ENCODE measurements around the gene GPR15LG.
A peak's percentile ranks its signal among the peaks of the same experiment; 100 is the strongest.

GPR15LG gene

GRCh38 chr10:84188815-84189214 lies 15.2 kb downstream of the GPR15LG start:
- H3K4me3 ChIP-seq (ENCODE audit: low read depth, low read length) = no peak overlapping the region
- no peak for DNase-seq (ENCODE audit: low read depth)

GRCh38 chr10:84190621-84191020 lies 17.0 kb downstream of the GPR15LG start:
- H3K4me3 ChIP-seq (ENCODE audit: low read depth, low read length) = no peak overlapping the region
- DNase-seq (ENCODE audit: low read depth) = no peak

GRCh38 chr10:84191106-84191505 lies 17.5 kb downstream of the GPR15LG start:
- DNase-seq (ENCODE audit: low read depth) = no peak

GRCh38 chr10:84193327-84193726 lies 19.7 kb downstream of the GPR15LG start:
- no peak for DNase-seq (ENCODE audit: low read depth)
- H3K4me3 ChIP-seq (ENCODE audit: low read depth, low read length) = no peak overlapping the region

More at GRCh38 chr10:84191106-84191505, 17.5 kb downstream of the GPR15LG start:
- H3K4me3 ChIP-seq (ENCODE audit: low read depth, low read length) = no peak overlapping the region

- peak overlapping the region; percentile 37 for H3K4me3 ChIP-seq (ENCODE audit: low read depth, low read length)
These were observed 20.3 kb downstream of the GPR15LG start for GRCh38 chr10:84193846-84194423.

GRCh38 chr10:84194424-84195043 lies 20.9 kb downstream of the GPR15LG start, which contains the start of gene CDHR1:
TSS of gene CDHR1 (plus strand) at chr10:84194537. CDS start at chr10:84194761, 224 bp downstream.
- no peak for DNase-seq (ENCODE audit: low read depth)
- H3K4me3 ChIP-seq (ENCODE audit: low read depth, low read length) = peak within 1 kb of the TSS; percentile 37

More at GRCh38 chr10:84193846-84194423, 20.3 kb downstream of the GPR15LG start:
- no peak for DNase-seq (ENCODE audit: low read depth)

- no peak for DNase-seq (ENCODE audit: low read depth)
- no peak overlapping the region for H3K4me3 ChIP-seq (ENCODE audit: low read depth, low read length)
These were observed 21.6 kb downstream of the GPR15LG start for GRCh38 chr10:84195044-84195830.

GRCh38 chr10:84196083-84196482 lies 22.5 kb downstream of the GPR15LG start:
- H3K4me3 ChIP-seq (ENCODE audit: low read depth, low read length) = no peak overlapping the region
- no peak for DNase-seq (ENCODE audit: low read depth)

- no peak overlapping the region for H3K4me3 ChIP-seq (ENCODE audit: low read depth, low read length)
- DNase-seq (ENCODE audit: low read depth) = no peak
These were observed 23.3 kb downstream of the GPR15LG start for GRCh38 chr10:84196941-84197340.

- H3K4me3 ChIP-seq (ENCODE audit: low read depth, low read length) = no peak overlapping the region
- no peak for DNase-seq (ENCODE audit: low read depth)
These were observed 24.0 kb downstream of the GPR15LG start for GRCh38 chr10:84197643-84198042.

GRCh38 chr10:84198206-84198915 lies 24.8 kb downstream of the GPR15LG start:
- no peak overlapping the region for H3K4me3 ChIP-seq (ENCODE audit: low read depth, low read length)
- no peak for DNase-seq (ENCODE audit: low read depth)

GRCh38 chr10:84200537-84201243 lies 27.1 kb downstream of the GPR15LG start:
- H3K4me3 ChIP-seq (ENCODE audit: low read depth, low read length) = no peak overlapping the region
- no peak for DNase-seq (ENCODE audit: low read depth)

GRCh38 chr10:84201244-84201606 lies 27.6 kb downstream of the GPR15LG start:
- DNase-seq (ENCODE audit: low read depth) = no peak
- H3K4me3 ChIP-seq (ENCODE audit: low read depth, low read length) = no peak overlapping the region

- DNase-seq (ENCODE audit: low read depth) = no peak
- H3K4me3 ChIP-seq (ENCODE audit: low read depth, low read length) = no peak overlapping the region
These were observed 28.1 kb downstream of the GPR15LG start for GRCh38 chr10:84201682-84202081.

- DNase-seq (ENCODE audit: low read depth) = no peak
- no peak overlapping the region for H3K4me3 ChIP-seq (ENCODE audit: low read depth, low read length)
These were observed 28.7 kb downstream of the GPR15LG start for GRCh38 chr10:84202349-84202748.

- DNase-seq (ENCODE audit: low read depth) = no peak
These were observed 30.5 kb downstream of the GPR15LG start for GRCh38 chr10:84204122-84204521.

GRCh38 chr10:84204610-84205009 lies 31.0 kb downstream of the GPR15LG start:
- DNase-seq (ENCODE audit: low read depth) = no peak
- H3K4me3 ChIP-seq (ENCODE audit: low read depth, low read length) = no peak overlapping the region

More at GRCh38 chr10:84204122-84204521, 30.5 kb downstream of the GPR15LG start:
- no peak overlapping the region for H3K4me3 ChIP-seq (ENCODE audit: low read depth, low read length)

- no peak overlapping the region for H3K4me3 ChIP-seq (ENCODE audit: low read depth, low read length)
- DNase-seq (ENCODE audit: low read depth) = no peak
These were observed 31.6 kb downstream of the GPR15LG start for GRCh38 chr10:84205049-84205852.

Data from skeletal muscle cell (primary cell).